HG02884 (cell line): ENCODE results near the gene ZNF317.

ENCODE experiments used
- ATAC-seq: cut with Tn5 transposase; IDR thresholded peaks from one replicate; pipeline ENCODE4 v1.9.1; 2021; ENCODE audit warnings: mild to moderate bottlenecking, moderate library complexity; ENCODE audit not compliant: unreplicated experiment

Gene ZNF317

GRCh38 chr19:9140159-9140874 is at the start of gene ZNF317:
Gene ZNF317 (plus strand): TSS chr19:9140397. CDS start chr19:9156017, 15,620 bp downstream.
- ATAC-seq: peak; percentile 88

GRCh38 chr19:9107375-9107774 is 32.8 kb upstream of the ZNF317 start, which contains the start of gene OR7G2:
Gene OR7G2 (minus strand): TSS chr19:9107475. CDS start chr19:9103243, 4,232 bp downstream.
- no peak for ATAC-seq

GRCh38 chr19:9109959-9110358 is 30.2 kb upstream of the ZNF317 start:
- no peak for ATAC-seq

GRCh38 chr19:9115307-9115813 is 24.8 kb upstream of the ZNF317 start, which contains the start of gene OR7G1:
Gene OR7G1 (minus strand): TSS chr19:9115763. CDS start chr19:9115763, 0 bp downstream.
- no peak for ATAC-seq

- no peak for ATAC-seq
These were observed 23.6 kb upstream of the ZNF317 start for GRCh38 chr19:9116547-9116946.

GRCh38 chr19:9126900-9127405 is 13.2 kb upstream of the ZNF317 start, which contains the start of gene OR7G3:
Gene OR7G3 (minus strand): TSS chr19:9126950. CDS start chr19:9126950, 0 bp downstream.
- ATAC-seq: no peak

GRCh38 chr19:9128171-9128570 is 12.0 kb upstream of the ZNF317 start:
- no peak for ATAC-seq

- no peak for ATAC-seq
These were observed 9.2 kb upstream of the ZNF317 start for GRCh38 chr19:9130965-9131364.

- ATAC-seq: no peak
These were observed 7.8 kb upstream of the ZNF317 start for GRCh38 chr19:9132422-9132821.

GRCh38 chr19:9139609-9140158 is 513 bp upstream of the ZNF317 start:
- no peak for ATAC-seq

GRCh38 chr19:9144920-9145319 is 4.7 kb downstream of the ZNF317 start:
- no peak for ATAC-seq

GRCh38 chr19:9146882-9147281 is 6.7 kb downstream of the ZNF317 start:
- no peak for ATAC-seq

- ATAC-seq: no peak
These were observed 8.5 kb downstream of the ZNF317 start for GRCh38 chr19:9148697-9149096.

- no peak for ATAC-seq
These were observed 9.8 kb downstream of the ZNF317 start for GRCh38 chr19:9149997-9150396.

GRCh38 chr19:9150650-9151049 is 10.5 kb downstream of the ZNF317 start:
- no peak for ATAC-seq

GRCh38 chr19:9151367-9151766 is 11.2 kb downstream of the ZNF317 start:
- ATAC-seq: no peak

- ATAC-seq: no peak
These were observed 15.4 kb downstream of the ZNF317 start for GRCh38 chr19:9155591-9155990.

- no peak for ATAC-seq
These were observed 16.1 kb downstream of the ZNF317 start for GRCh38 chr19:9156304-9156703.

GRCh38 chr19:9159891-9160290 is 19.7 kb downstream of the ZNF317 start:
- no peak for ATAC-seq

GRCh38 chr19:9161427-9161826 is 21.2 kb downstream of the ZNF317 start:
- no peak for ATAC-seq

GRCh38 chr19:9165261-9165660 is 25.1 kb downstream of the ZNF317 start:
- no peak for ATAC-seq

GRCh38 chr19:9166846-9167245 is 26.6 kb downstream of the ZNF317 start:
- no peak for ATAC-seq
